Vagina (tissue), 2 donors: ENCODE measurements around the gene KDM3B. TPM values are rescaled to one million over a fixed set of nuclear protein-coding genes. Genes with fewer than 3 reads are reported as not detected.

Source experiments
- DNase-seq, 2 donors: peaks; one replicate each; pipeline ENCODE4 v3.0.0-alpha.2; 2017; ENCODE audit errors: extremely low spot score in 2 of 2
- H3K27ac ChIP-seq: fragments of 200-600 bp; sonication (generic); one replicate; pipeline ENCODE4 v1.5.1; 2019
- H3K27me3 ChIP-seq: fragments of 200-600 bp; sonication (generic); one replicate; pipeline ENCODE4 v1.5.1; 2019
- H3K36me3 ChIP-seq, 2 donors: fragments of 200-600 bp; sonication (generic); one replicate each; pipeline ENCODE4 v1.5.1; 2017 to 2019
- H3K4me1 ChIP-seq: fragments of 200-600 bp; sonication (generic); one replicate; pipeline ENCODE4 v1.5.1; 2019
- H3K4me3 ChIP-seq, 2 donors: fragments of 200-600 bp; sonication (generic); 1 replicate in 1 of 2; 2 replicates in 1 of 2; pipeline ENCODE4 v1.5.1; 2016 to 2019
- H3K9me3 ChIP-seq: fragments of 200-600 bp; sonication (generic); one replicate; pipeline ENCODE4 v1.5.1; 2019
- CTCF ChIP-seq, 3 experiments: fragments of 450-650 bp in 2 of 3; fragments of 200-600 bp in 1 of 3; sonication (generic) in 1 of 3; IDR thresholded peaks; one replicate each; pipeline ENCODE4 v1.5.1; 2017 to 2019; ENCODE audit warnings: antibody characterized with exemption in 3 of 3, mild to moderate bottlenecking in 2 of 3, moderate library complexity in 2 of 3
- POLR2A ChIP-seq, 2 donors: fragments of 450-650 bp; IDR thresholded peaks; one replicate each; pipeline ENCODE4 v1.6.1; 2017; ENCODE audit warnings: antibody characterized with exemption in 2 of 2, mild to moderate bottlenecking in 2 of 2, moderate library complexity in 2 of 2
- POLR2AphosphoS5 ChIP-seq, 2 donors: sonication (generic); formaldehyde crosslinking; IDR thresholded peaks; one replicate each; pipeline ENCODE4 v1.9.0; 2017; ENCODE audit warnings: antibody characterized with exemption in 2 of 2, mild to moderate bottlenecking in 2 of 2, low read depth in 1 of 2; ENCODE audit not compliant: insufficient read depth in 1 of 2
- intact Hi-C: fragments of 100-400 bp; cut with DNase I; formaldehyde crosslinking; loops from one replicate; pipeline ENCODE4 v1.15.1; 2023
- total RNA-seq: library from RNA; depleted of rRNA; stranded (reverse); fragments of >200 nt; gene quantifications from one replicate; pipeline ENCODE4 v1.2.3, GENCODE V29; 2016

The KDM3B gene
- total RNA-seq, 1 donor from 2014 or later: 48.6 TPM

GRCh38 chr5:138450971-138451370 lies 98.5 kb downstream of the KDM3B start:
- H3K27me3 ChIP-seq: no peaks in the 10 kb centered on the region
- no peak overlapping the region for H3K27ac ChIP-seq
- no peaks in the 10 kb centered on the region for H3K36me3 ChIP-seq
- TF ChIP-seq POLR2AphosphoS5 (IDR thresholded peaks at IDR 0.05; ENCODE audit: insufficient read depth in 1 of 2, low read depth in 1 of 2) (no peak), POLR2A (IDR thresholded peaks at IDR 0.05) (no peak), CTCF (IDR thresholded peaks at IDR 0.05) (no peak)
- H3K9me3 ChIP-seq: no peaks in the 10 kb centered on the region
- peaks cover 5% of the 10 kb centered on the region for H3K4me1 ChIP-seq
- intact Hi-C loops: loop anchor here (5.0 kb wide), 1 partner anchor 51 kb away; no protein-coding TSS in a partner anchor
- peak in 1 of 2 donors; percentile 78 for DNase-seq
- H3K4me3 ChIP-seq: no peak overlapping the region

- Histone ChIP-seq H3K9me3 (no peaks in the 10 kb centered on the region), H3K27ac (no peak overlapping the region), H3K27me3 (no peaks in the 10 kb centered on the region), H3K4me1 (peaks cover 5% of the 10 kb centered on the region), H3K36me3 (no peaks in the 10 kb centered on the region), H3K4me3 (no peak overlapping the region)
- TF ChIP-seq POLR2A (IDR thresholded peaks at IDR 0.05) (no peak), CTCF (IDR thresholded peaks at IDR 0.05) (no peak), POLR2AphosphoS5 (IDR thresholded peaks at IDR 0.05; ENCODE audit: insufficient read depth in 1 of 2, low read depth in 1 of 2) (no peak)
- DNase-seq: peak in 1 of 2 donors; percentile 92
- intact Hi-C loops: loop anchor here (5.0 kb wide), 1 partner anchor 50 kb away; no protein-coding TSS in a partner anchor
Observed at GRCh38 chr5:138452720-138453119, 100.2 kb downstream of the KDM3B start.

DNA sequence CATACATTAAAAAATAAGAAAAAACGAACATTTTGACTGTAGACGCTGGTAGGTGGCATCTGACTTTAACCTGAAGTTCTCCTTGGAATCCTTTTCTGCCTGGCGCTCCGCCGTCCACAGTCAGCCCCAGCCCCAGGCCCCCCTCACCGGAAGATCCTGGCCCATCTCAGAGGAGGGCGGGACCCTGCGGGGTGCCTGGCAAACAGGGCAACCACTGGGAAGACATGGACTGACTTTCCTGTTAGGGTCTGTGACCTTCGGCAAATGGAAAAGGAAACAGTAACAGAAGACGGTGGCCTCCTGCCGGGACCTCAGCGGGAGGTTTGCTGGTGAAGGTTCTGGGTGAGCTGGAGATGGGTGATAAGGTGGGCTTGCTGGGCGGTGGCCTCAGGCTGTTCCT lies 101.1 kb downstream of the KDM3B start:
- intact Hi-C loops: loop anchor here (5.0 kb wide), 1 partner anchor 49 kb away; no protein-coding TSS in a partner anchor
- Histone ChIP-seq H3K27ac (no peak overlapping the region), H3K4me3 (no peak overlapping the region), H3K4me1 (peaks cover 5% of the 10 kb centered on the region), H3K36me3 (no peaks in the 10 kb centered on the region), H3K9me3 (no peaks in the 10 kb centered on the region), H3K27me3 (no peaks in the 10 kb centered on the region)
- TF ChIP-seq POLR2A (IDR thresholded peaks at IDR 0.05) (no peak), POLR2AphosphoS5 (IDR thresholded peaks at IDR 0.05; ENCODE audit: insufficient read depth in 1 of 2, low read depth in 1 of 2) (no peak), CTCF (IDR thresholded peaks at IDR 0.05) (no peak)
- DNase-seq: no peak

DNA sequence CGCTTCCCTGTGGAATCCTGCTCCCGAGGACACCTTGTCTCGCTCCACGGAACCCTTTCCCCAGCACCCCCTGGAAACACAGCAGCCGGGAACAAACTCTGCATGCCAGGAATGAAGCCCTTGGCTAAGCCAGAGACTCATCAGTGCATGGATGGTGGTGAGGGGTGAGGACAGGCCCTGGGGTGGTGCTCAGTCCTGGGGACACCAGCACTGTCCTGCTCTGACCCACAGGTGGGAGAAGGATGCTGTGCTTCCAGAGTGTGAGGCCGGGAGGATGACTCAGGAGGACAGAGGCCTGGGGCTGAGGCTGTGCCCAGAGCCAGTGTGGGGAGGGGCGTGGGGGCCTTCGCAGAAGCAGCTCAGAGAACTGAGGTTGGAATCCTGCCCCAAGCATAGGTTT lies 101.6 kb downstream of the KDM3B start:
- H3K4me3 ChIP-seq: no peak overlapping the region
- no peak for DNase-seq
- no peaks in the 10 kb centered on the region for H3K27me3 ChIP-seq
- no peaks in the 10 kb centered on the region for H3K36me3 ChIP-seq
- H3K9me3 ChIP-seq: no peaks in the 10 kb centered on the region
- no peak overlapping the region for H3K27ac ChIP-seq
- intact Hi-C loops: loop anchor here (5.0 kb wide), 1 partner anchor 48 kb away; no protein-coding TSS in a partner anchor
- H3K4me1 ChIP-seq: peaks cover 5% of the 10 kb centered on the region
- no peak for TF ChIP-seq CTCF (IDR thresholded peaks at IDR 0.05)
- no peak for TF ChIP-seq POLR2A (IDR thresholded peaks at IDR 0.05)
- TF ChIP-seq POLR2AphosphoS5 (IDR thresholded peaks at IDR 0.05; ENCODE audit: insufficient read depth in 1 of 2, low read depth in 1 of 2): no peak

GRCh38 chr5:138455232-138455930 lies 102.9 kb downstream of the KDM3B start:
- no peak overlapping the region for H3K27ac ChIP-seq

More at GRCh38 chr5:138455232-138455930, 102.9 kb downstream of the KDM3B start:
- Histone ChIP-seq H3K27me3 (no peaks in the 10 kb centered on the region), H3K4me3 (no peak overlapping the region), H3K9me3 (no peaks in the 10 kb centered on the region), H3K4me1 (no peaks in the 10 kb centered on the region), H3K36me3 (no peaks in the 10 kb centered on the region)
- TF ChIP-seq POLR2AphosphoS5 (IDR thresholded peaks at IDR 0.05; ENCODE audit: insufficient read depth in 1 of 2, low read depth in 1 of 2) (no peak), POLR2A (IDR thresholded peaks at IDR 0.05) (no peak), CTCF (IDR thresholded peaks at IDR 0.05) (no peak)
- intact Hi-C loops: loop anchor here (5.0 kb wide), 1 partner anchor 87 kb away; the partner anchor contains the start of gene ETF1
- DNase-seq: no peak
